Right lobe of liver (tissue), 4 donors: ENCODE results near the gene VWA8.

Experiments used
- CTCF ChIP-seq, 4 donors: fragments of 200-600 bp in 3 of 4; fragments of 450-650 bp in 1 of 4; IDR thresholded peaks; one replicate each; pipeline versions ENCODE4 v1.5.1 to v1.8.0; 2016 to 2022; ENCODE audit warnings: antibody characterized with exemption in 4 of 4, mild to moderate bottlenecking in 2 of 4
- POLR2A ChIP-seq: fragments of 450-650 bp; IDR thresholded peaks from one replicate; pipeline ENCODE4 v1.6.1; 2017; ENCODE audit warnings: antibody characterized with exemption, mild to moderate bottlenecking
- donor health status: DM: no; HTN: no; CAD: no.
- donor health status: DM: no; HTN: no; CAD: no.
- donor health status: DM: no; HTN: yes; CAD: no.

GRCh38 chr13:41930154-41930553, 30.8 kb downstream of the VWA8 start:
- TF ChIP-seq CTCF (IDR thresholded peaks at IDR 0.05): no peak
- no peak for TF ChIP-seq POLR2A
